ENCODE data around the gene CAMTA2. TPM values are rescaled to one million over a fixed set of nuclear protein-coding genes. Genes with fewer than 3 reads are reported as not detected.

The CAMTA2 gene
- total and polyA plus RNA-seq, 4 donors = 15.0 to 66.3 (median 49.6) TPM

GRCh38 chr17:4986403-4986802 lies 1.1 kb downstream of the CAMTA2 start:
- TF ChIP-seq CTCF (IDR thresholded peaks at IDR 0.05; ENCODE audit: control extremely low read depth, extremely low read depth) = no peak
- peak; percentile 7 for ATAC-seq (ENCODE audit: insufficient read depth, low FRiP score)

GRCh38 chr17:4982305-4982704 lies 5.2 kb downstream of the CAMTA2 start:
- Histone ChIP-seq H3K4me1 (ENCODE audit: control insufficient read depth in 5 of 5, insufficient read depth in 5 of 5, low read length in 5 of 5) (peaks cover 0 to 14% (median 6%) of the 10 kb centered on the region in 5 donors), H3K27ac (ENCODE audit: low read depth in 1 of 2, low read length in 1 of 2) (no peak overlapping the region), H3K9ac (ENCODE audit: insufficient read depth in 1 of 2, low read length in 2 of 2) (no peak overlapping the region), H3K4me3 (no peak overlapping the region), H3K9me3 (ENCODE audit: control insufficient read depth in 4 of 4, insufficient read depth in 3 of 4, low read length in 3 of 4) (no peaks in the 10 kb centered on the region), H3K36me3 (ENCODE audit: control insufficient read depth in 4 of 4, insufficient read depth in 4 of 4, low read length in 4 of 4) (peaks cover 9 to 30% (median 21%) of the 10 kb centered on the region in 4 donors), H3K27me3 (ENCODE audit: control insufficient read depth in 3 of 3, insufficient read depth in 3 of 3, low read length in 2 of 3) (no peaks in the 10 kb centered on the region)
- 65% methylated on average over 5 of the region's 5 CpGs for WGBS, 2 donors
- no peak for ATAC-seq (ENCODE audit: insufficient read depth, low FRiP score)
- no peak for TF ChIP-seq CTCF (IDR thresholded peaks at IDR 0.05; ENCODE audit: control extremely low read depth, extremely low read depth)
- no peak for DNase-seq

More at GRCh38 chr17:4986403-4986802, 1.1 kb downstream of the CAMTA2 start:
- DNase-seq = no peak
- peak overlapping the region in 1 of 2 donors; percentile 42 for H3K9ac ChIP-seq (ENCODE audit: insufficient read depth in 1 of 2, low read length in 2 of 2)
- WGBS, 2 donors = 26 to 30% methylated on average over 5 of the region's 5 CpGs
- H3K36me3 ChIP-seq (ENCODE audit: control insufficient read depth in 4 of 4, insufficient read depth in 4 of 4, low read length in 4 of 4) = peaks cover 3 to 9% (median 5%) of the 10 kb centered on the region in 4 donors
- no peaks in the 10 kb centered on the region for H3K27me3 ChIP-seq (ENCODE audit: control insufficient read depth in 3 of 3, insufficient read depth in 3 of 3, low read length in 2 of 3)
- H3K4me3 ChIP-seq = peak overlapping the region; percentile 87
- peaks cover 8 to 22% (median 14%) of the 10 kb centered on the region in 5 donors for H3K4me1 ChIP-seq (ENCODE audit: control insufficient read depth in 5 of 5, insufficient read depth in 5 of 5, low read length in 5 of 5)
- H3K9me3 ChIP-seq (ENCODE audit: control insufficient read depth in 4 of 4, insufficient read depth in 3 of 4, low read length in 3 of 4) = no peaks in the 10 kb centered on the region
- H3K27ac ChIP-seq (ENCODE audit: low read depth in 1 of 2, low read length in 1 of 2) = peak overlapping the region; percentile 91 to 96

- DNase-seq (peak; percentile 46 to 86 (median 82)), ATAC-seq (ENCODE audit: insufficient read depth, low FRiP score) (no peak)
- H3K9me3 ChIP-seq (ENCODE audit: control insufficient read depth in 4 of 4, insufficient read depth in 3 of 4, low read length in 3 of 4) = no peaks in the 10 kb centered on the region
- peak; percentile 29 for TF ChIP-seq CTCF (IDR thresholded peaks at IDR 0.05; ENCODE audit: control extremely low read depth, extremely low read depth)
- H3K9ac ChIP-seq (ENCODE audit: insufficient read depth in 1 of 2, low read length in 2 of 2) = no peak overlapping the region
- WGBS, 2 donors = 40% methylated on average over 6 of the region's 6 CpGs
- H3K27me3 ChIP-seq (ENCODE audit: control insufficient read depth in 3 of 3, insufficient read depth in 3 of 3, low read length in 2 of 3) = no peaks in the 10 kb centered on the region
- no peak overlapping the region for H3K27ac ChIP-seq (ENCODE audit: low read depth in 1 of 2, low read length in 1 of 2)
- peaks cover 0 to 6% (median 3%) of the 10 kb centered on the region in 5 donors for H3K4me1 ChIP-seq (ENCODE audit: control insufficient read depth in 5 of 5, insufficient read depth in 5 of 5, low read length in 5 of 5)
- H3K36me3 ChIP-seq (ENCODE audit: control insufficient read depth in 4 of 4, insufficient read depth in 4 of 4, low read length in 4 of 4) = peaks cover 14 to 36% (median 27%) of the 10 kb centered on the region in 4 donors
- H3K4me3 ChIP-seq = no peak overlapping the region
Measured at GRCh38 chr17:4980644-4981216, 6.7 kb downstream of the CAMTA2 start.

- ATAC-seq (ENCODE audit: insufficient read depth, low FRiP score) = no peak
- Histone ChIP-seq H3K27me3 (ENCODE audit: control insufficient read depth in 3 of 3, insufficient read depth in 3 of 3, low read length in 2 of 3) (no peaks in the 10 kb centered on the region), H3K9me3 (ENCODE audit: control insufficient read depth in 4 of 4, insufficient read depth in 3 of 4, low read length in 3 of 4) (no peaks in the 10 kb centered on the region), H3K4me3 (no peak overlapping the region), H3K27ac (ENCODE audit: low read depth in 1 of 2, low read length in 1 of 2) (no peak overlapping the region), H3K9ac (ENCODE audit: insufficient read depth in 1 of 2, low read length in 2 of 2) (no peak overlapping the region), H3K4me1 (ENCODE audit: control insufficient read depth in 5 of 5, insufficient read depth in 5 of 5, low read length in 5 of 5) (peaks cover 2 to 6% (median 4%) of the 10 kb centered on the region in 5 donors), H3K36me3 (ENCODE audit: control insufficient read depth in 4 of 4, insufficient read depth in 4 of 4, low read length in 4 of 4) (peaks cover 14 to 45% (median 29%) of the 10 kb centered on the region in 4 donors)
- no peak for DNase-seq
- TF ChIP-seq CTCF (IDR thresholded peaks at IDR 0.05; ENCODE audit: control extremely low read depth, extremely low read depth) = no peak
Measured at GRCh38 chr17:4978726-4979125, 8.7 kb downstream of the CAMTA2 start.

Data from lung (tissue), 12 donors.